Measurements from ENCODE around the gene MSANTD2.
A peak's percentile ranks its signal among the peaks of the same experiment; 100 is the strongest.

The MSANTD2 gene

GRCh38 chr11:124800226-124800929 lies at the start of gene MSANTD2:
Gene MSANTD2 (minus strand): TSS chr11:124800406. CDS start chr11:124800380, 26 bp downstream.
- H3K4me3 ChIP-seq (ENCODE audit: low read length) = peak within 1 kb of the TSS; percentile 70
- TF ChIP-seq CTCF (IDR thresholded peaks at IDR 0.05; ENCODE audit: insufficient read depth, low read depth, low read length, missing control alignments) = peak; percentile 19
- peak; percentile 68 for DNase-seq (ENCODE audit: low read depth)

- H3K4me3 ChIP-seq (ENCODE audit: low read length) = no peak overlapping the region
- no peak for DNase-seq (ENCODE audit: low read depth)
- no peak for TF ChIP-seq CTCF (IDR thresholded peaks at IDR 0.05; ENCODE audit: insufficient read depth, low read depth, low read length, missing control alignments)
Observed at GRCh38 chr11:124846070-124846673, 46.0 kb upstream of the MSANTD2 start.

- DNase-seq (ENCODE audit: low read depth) = no peak
- no peak overlapping the region for H3K4me3 ChIP-seq (ENCODE audit: low read length)
- no peak for TF ChIP-seq CTCF (IDR thresholded peaks at IDR 0.05; ENCODE audit: insufficient read depth, low read depth, low read length, missing control alignments)
Observed at GRCh38 chr11:124844664-124845079, 44.5 kb upstream of the MSANTD2 start.

GRCh38 chr11:124843616-124843910 lies 43.4 kb upstream of the MSANTD2 start:
- no peak for TF ChIP-seq CTCF (IDR thresholded peaks at IDR 0.05; ENCODE audit: insufficient read depth, low read depth, low read length, missing control alignments)
- H3K4me3 ChIP-seq (ENCODE audit: low read length) = no peak overlapping the region
- DNase-seq (ENCODE audit: low read depth) = no peak

GRCh38 chr11:124842305-124842704 lies 42.1 kb upstream of the MSANTD2 start:
- no peak for DNase-seq (ENCODE audit: low read depth)
- TF ChIP-seq CTCF (IDR thresholded peaks at IDR 0.05; ENCODE audit: insufficient read depth, low read depth, low read length, missing control alignments) = no peak
- no peak overlapping the region for H3K4me3 ChIP-seq (ENCODE audit: low read length)

GRCh38 chr11:124841840-124842239 lies 41.6 kb upstream of the MSANTD2 start:
- no peak overlapping the region for H3K4me3 ChIP-seq (ENCODE audit: low read length)
- DNase-seq (ENCODE audit: low read depth) = no peak
- TF ChIP-seq CTCF (IDR thresholded peaks at IDR 0.05; ENCODE audit: insufficient read depth, low read depth, low read length, missing control alignments) = no peak

- TF ChIP-seq CTCF (IDR thresholded peaks at IDR 0.05; ENCODE audit: insufficient read depth, low read depth, low read length, missing control alignments) = no peak
- H3K4me3 ChIP-seq (ENCODE audit: low read length) = no peak overlapping the region
- DNase-seq (ENCODE audit: low read depth) = peak; percentile 63
Observed at GRCh38 chr11:124841201-124841600, 41.0 kb upstream of the MSANTD2 start.

Data from epithelial cell of esophagus (primary cell).